ENCODE results near the gene MCOLN1. TPM values are rescaled to one million over a fixed set of nuclear protein-coding genes. Genes with fewer than 3 reads are reported as not detected.
A peak's percentile ranks its signal among the peaks of the same experiment; 100 is the strongest.

Gene MCOLN1
- total and polyA plus RNA-seq, 9 of the 15 experiments (the other 6 are each of a cell fraction or from before 2014, with no cell fraction given), result 0.25 to 15.4 (median 7.1) TPM

DNA sequence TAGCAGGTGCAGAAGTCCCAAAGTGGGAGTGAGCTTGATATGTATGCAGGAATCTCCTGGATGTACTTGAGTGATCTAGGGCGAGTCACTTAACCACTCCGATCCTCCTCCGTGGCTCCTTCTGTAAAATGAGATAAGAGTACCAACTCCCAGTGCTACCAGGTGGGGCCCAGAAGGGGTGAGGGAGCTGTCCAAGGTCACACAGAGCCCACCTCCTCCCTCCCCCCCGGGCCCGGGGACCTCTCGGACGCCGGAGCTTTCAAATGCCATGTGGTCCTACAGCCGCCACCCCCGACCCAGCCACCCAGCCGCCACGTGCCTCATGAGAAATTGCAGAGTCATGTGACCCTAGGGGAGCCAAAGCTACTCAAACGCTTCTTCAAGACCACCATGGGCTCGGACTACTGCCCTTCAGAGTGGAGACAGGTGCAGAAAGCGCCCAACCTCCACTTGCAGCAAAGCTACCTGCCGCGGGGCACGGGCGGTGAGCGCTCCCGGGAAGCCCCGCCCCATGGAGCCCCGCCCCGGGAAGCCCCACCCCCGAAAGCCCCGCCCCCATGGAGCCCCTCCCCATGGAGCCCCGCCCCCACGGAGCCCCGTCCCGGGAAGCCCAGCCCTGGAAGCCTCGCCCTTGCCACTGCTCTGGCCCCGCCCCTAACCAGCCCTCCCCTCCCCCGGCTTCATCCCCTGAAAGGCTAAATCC, 16.6 kb upstream of the MCOLN1 start (continued):
- TF ChIP-seq, protein P1, sequence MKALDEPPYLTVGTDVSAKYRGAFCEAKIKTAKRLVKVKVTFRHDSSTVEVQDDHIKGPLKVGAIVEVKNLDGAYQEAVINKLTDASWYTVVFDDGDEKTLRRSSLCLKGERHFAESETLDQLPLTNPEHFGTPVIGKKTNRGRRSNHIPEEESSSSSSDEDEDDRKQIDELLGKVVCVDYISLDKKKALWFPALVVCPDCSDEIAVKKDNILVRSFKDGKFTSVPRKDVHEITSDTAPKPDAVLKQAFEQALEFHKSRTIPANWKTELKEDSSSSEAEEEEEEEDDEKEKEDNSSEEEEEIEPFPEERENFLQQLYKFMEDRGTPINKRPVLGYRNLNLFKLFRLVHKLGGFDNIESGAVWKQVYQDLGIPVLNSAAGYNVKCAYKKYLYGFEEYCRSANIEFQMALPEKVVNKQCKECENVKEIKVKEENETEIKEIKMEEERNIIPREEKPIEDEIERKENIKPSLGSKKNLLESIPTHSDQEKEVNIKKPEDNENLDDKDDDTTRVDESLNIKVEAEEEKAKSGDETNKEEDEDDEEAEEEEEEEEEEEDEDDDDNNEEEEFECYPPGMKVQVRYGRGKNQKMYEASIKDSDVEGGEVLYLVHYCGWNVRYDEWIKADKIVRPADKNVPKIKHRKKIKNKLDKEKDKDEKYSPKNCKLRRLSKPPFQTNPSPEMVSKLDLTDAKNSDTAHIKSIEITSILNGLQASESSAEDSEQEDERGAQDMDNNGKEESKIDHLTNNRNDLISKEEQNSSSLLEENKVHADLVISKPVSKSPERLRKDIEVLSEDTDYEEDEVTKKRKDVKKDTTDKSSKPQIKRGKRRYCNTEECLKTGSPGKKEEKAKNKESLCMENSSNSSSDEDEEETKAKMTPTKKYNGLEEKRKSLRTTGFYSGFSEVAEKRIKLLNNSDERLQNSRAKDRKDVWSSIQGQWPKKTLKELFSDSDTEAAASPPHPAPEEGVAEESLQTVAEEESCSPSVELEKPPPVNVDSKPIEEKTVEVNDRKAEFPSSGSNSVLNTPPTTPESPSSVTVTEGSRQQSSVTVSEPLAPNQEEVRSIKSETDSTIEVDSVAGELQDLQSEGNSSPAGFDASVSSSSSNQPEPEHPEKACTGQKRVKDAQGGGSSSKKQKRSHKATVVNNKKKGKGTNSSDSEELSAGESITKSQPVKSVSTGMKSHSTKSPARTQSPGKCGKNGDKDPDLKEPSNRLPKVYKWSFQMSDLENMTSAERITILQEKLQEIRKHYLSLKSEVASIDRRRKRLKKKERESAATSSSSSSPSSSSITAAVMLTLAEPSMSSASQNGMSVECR (CRISPR knock-in tag; IDR thresholded peaks at IDR 0.05), result peak; percentile 63; the same call in 1 of the 2 replicates
- no peak for TF ChIP-seq GABPA (tag; conservative IDR thresholded peaks at IDR 0.05; ENCODE audit: low read depth)
- no peak for TF ChIP-seq NR2F6 (CRISPR knock-in tag; IDR thresholded peaks at IDR 0.05)
- TF ChIP-seq, protein P2, sequence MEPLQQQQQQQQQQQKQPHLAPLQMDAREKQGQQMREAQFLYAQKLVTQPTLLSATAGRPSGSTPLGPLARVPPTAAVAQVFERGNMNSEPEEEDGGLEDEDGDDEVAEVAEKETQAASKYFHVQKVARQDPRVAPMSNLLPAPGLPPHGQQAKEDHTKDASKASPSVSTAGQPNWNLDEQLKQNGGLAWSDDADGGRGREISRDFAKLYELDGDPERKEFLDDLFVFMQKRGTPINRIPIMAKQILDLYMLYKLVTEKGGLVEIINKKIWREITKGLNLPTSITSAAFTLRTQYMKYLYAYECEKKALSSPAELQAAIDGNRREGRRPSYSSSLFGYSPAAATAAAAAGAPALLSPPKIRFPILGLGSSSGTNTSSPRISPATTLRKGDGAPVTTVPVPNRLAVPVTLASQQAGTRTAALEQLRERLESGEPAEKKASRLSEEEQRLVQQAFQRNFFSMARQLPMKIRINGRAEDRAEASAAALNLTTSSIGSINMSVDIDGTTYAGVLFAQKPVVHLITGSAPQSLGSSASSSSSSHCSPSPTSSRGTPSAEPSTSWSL (CRISPR knock-in tag; IDR thresholded peaks at IDR 0.05; ENCODE audit: borderline replicate concordance), result no peak
- TF ChIP-seq, protein P3, sequence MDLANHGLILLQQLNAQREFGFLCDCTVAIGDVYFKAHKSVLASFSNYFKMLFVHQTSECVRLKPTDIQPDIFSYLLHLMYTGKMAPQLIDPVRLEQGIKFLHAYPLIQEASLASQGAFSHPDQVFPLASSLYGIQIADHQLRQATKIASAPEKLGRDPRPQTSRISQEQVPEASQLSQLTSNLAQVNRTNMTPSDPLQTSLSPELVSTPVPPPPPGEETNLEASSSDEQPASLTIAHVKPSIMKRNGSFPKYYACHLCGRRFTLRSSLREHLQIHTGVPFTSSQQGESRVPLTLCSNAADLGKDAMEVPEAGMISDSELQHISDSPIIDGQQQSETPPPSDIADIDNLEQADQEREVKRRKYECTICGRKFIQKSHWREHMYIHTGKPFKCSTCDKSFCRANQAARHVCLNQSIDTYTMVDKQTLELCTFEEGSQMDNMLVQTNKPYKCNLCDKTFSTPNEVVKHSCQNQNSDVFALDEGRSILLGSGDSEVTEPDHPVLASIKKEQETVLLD (IDR thresholded peaks at IDR 0.05), result no peak
- no peak for TF ChIP-seq CREBBP (IDR thresholded peaks at IDR 0.05; ENCODE audit: low read depth, low read length)
- TF ChIP-seq, protein P4, sequence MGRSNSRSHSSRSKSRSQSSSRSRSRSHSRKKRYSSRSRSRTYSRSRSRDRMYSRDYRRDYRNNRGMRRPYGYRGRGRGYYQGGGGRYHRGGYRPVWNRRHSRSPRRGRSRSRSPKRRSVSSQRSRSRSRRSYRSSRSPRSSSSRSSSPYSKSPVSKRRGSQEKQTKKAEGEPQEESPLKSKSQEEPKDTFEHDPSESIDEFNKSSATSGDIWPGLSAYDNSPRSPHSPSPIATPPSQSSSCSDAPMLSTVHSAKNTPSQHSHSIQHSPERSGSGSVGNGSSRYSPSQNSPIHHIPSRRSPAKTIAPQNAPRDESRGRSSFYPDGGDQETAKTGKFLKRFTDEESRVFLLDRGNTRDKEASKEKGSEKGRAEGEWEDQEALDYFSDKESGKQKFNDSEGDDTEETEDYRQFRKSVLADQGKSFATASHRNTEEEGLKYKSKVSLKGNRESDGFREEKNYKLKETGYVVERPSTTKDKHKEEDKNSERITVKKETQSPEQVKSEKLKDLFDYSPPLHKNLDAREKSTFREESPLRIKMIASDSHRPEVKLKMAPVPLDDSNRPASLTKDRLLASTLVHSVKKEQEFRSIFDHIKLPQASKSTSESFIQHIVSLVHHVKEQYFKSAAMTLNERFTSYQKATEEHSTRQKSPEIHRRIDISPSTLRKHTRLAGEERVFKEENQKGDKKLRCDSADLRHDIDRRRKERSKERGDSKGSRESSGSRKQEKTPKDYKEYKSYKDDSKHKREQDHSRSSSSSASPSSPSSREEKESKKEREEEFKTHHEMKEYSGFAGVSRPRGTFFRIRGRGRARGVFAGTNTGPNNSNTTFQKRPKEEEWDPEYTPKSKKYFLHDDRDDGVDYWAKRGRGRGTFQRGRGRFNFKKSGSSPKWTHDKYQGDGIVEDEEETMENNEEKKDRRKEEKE (IDR thresholded peaks at IDR 0.05; ENCODE audit: borderline replicate concordance in 1 of 2, control insufficient read depth in 1 of 2, low read depth in 2 of 2, low read length in 1 of 2), result no peak
- TF ChIP-seq, protein P5, sequence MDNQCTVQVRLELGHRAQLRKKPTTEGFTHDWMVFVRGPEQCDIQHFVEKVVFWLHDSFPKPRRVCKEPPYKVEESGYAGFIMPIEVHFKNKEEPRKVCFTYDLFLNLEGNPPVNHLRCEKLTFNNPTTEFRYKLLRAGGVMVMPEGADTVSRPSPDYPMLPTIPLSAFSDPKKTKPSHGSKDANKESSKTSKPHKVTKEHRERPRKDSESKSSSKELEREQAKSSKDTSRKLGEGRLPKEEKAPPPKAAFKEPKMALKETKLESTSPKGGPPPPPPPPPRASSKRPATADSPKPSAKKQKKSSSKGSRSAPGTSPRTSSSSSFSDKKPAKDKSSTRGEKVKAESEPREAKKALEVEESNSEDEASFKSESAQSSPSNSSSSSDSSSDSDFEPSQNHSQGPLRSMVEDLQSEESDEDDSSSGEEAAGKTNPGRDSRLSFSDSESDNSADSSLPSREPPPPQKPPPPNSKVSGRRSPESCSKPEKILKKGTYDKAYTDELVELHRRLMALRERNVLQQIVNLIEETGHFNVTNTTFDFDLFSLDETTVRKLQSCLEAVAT (IDR thresholded peaks at IDR 0.05), result no peak
- TF ChIP-seq, protein P6, sequence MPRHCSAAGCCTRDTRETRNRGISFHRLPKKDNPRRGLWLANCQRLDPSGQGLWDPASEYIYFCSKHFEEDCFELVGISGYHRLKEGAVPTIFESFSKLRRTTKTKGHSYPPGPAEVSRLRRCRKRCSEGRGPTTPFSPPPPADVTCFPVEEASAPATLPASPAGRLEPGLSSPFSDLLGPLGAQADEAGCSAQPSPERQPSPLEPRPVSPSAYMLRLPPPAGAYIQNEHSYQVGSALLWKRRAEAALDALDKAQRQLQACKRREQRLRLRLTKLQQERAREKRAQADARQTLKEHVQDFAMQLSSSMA (CRISPR knock-in tag; IDR thresholded peaks at IDR 0.05), result no peak
- no peak for TF ChIP-seq SMAD2 (IDR thresholded peaks at IDR 0.05; ENCODE audit: low read depth, low read length)
- TF ChIP-seq ZNF668 (CRISPR knock-in tag; IDR thresholded peaks at IDR 0.05), result no peak
- TF ChIP-seq POLR2AphosphoS2 (IDR thresholded peaks at IDR 0.05; ENCODE audit: low read length), result no peak
- TF ChIP-seq XRCC5 (IDR thresholded peaks at IDR 0.05; ENCODE audit: low read depth, low read length), result no peak
- no peak for TF ChIP-seq NR1H2 (CRISPR knock-in tag; IDR thresholded peaks at IDR 0.05)

All from K562 (cell line).